Breast epithelium (tissue), 4 donors: Measurements from ENCODE around the gene CAMK2D. TPM values are rescaled to one million over a fixed set of nuclear protein-coding genes. Genes with fewer than 3 reads are reported as not detected.
A peak's percentile ranks its signal among the peaks of the same experiment; 100 is the strongest.

Experiments used
- DNase-seq, 2 donors: peaks; one replicate each; pipeline ENCODE4 v3.0.0-alpha.2; 2019; ENCODE audit warnings: low spot score in 2 of 2
- H3K27ac ChIP-seq, 2 donors: fragments of 200-600 bp; sonication (generic) in 1 of 2; one replicate each; pipeline ENCODE4 v1.5.1; 2016 to 2019; ENCODE audit warnings: mild to moderate bottlenecking in 1 of 2
- H3K27me3 ChIP-seq, 2 donors: fragments of 200-600 bp; sonication (generic) in 1 of 2; one replicate each; pipeline versions ENCODE4 v1.5.1 to v1.6.0; 2017 to 2019; ENCODE audit warnings: control low read depth in 1 of 2, mild to moderate bottlenecking in 1 of 2
- H3K36me3 ChIP-seq: fragments of 200-600 bp; one replicate; pipeline ENCODE4 v1.5.1; 2019
- H3K4me1 ChIP-seq, 2 donors: fragments of 200-600 bp; sonication (generic); one replicate each; pipeline ENCODE4 v1.5.1; 2016 to 2019; ENCODE audit warnings: control low read depth in 1 of 2
- H3K4me3 ChIP-seq, 3 donors: fragments of 200-600 bp; sonication (generic); 1 replicate in 2 of 3; 2 replicates in 1 of 3; pipeline ENCODE4 v1.5.1; 2016 to 2019; ENCODE audit warnings: mild to moderate bottlenecking in 3 of 3, moderate library complexity in 2 of 3
- H3K9me3 ChIP-seq, 2 donors: fragments of 200-600 bp; sonication (generic) in 1 of 2; one replicate each; pipeline ENCODE4 v1.5.1; 2016 to 2019; ENCODE audit warnings: control low read depth in 1 of 2
- CTCF ChIP-seq, 3 donors: fragments of 450-650 bp; IDR thresholded peaks; one replicate each; pipeline ENCODE4 v1.5.1; 2016 to 2017; ENCODE audit warnings: antibody characterized with exemption in 3 of 3, mild to moderate bottlenecking in 3 of 3, moderate library complexity in 3 of 3
- POLR2A ChIP-seq: fragments of 450-650 bp; IDR thresholded peaks from one replicate; pipeline ENCODE4 v1.6.1; 2016; ENCODE audit warnings: antibody characterized with exemption, mild to moderate bottlenecking, moderate library complexity
- POLR2AphosphoS5 ChIP-seq, 3 donors: sonication (generic); formaldehyde crosslinking; IDR thresholded peaks; one replicate each; pipeline ENCODE4 v1.6.1; 2017; ENCODE audit warnings: antibody characterized with exemption in 3 of 3
- intact Hi-C: fragments of 100-400 bp; cut with DNase I; formaldehyde crosslinking; loops from one replicate; pipeline ENCODE4 v1.15.1; 2023; ENCODE audit warnings: low total_unique reads
- total RNA-seq, 3 donors: library from RNA; depleted of rRNA; stranded (reverse); fragments of >200 nt; gene quantifications; one replicate each; pipeline ENCODE4 v1.1.0, GENCODE V29; 2016

The CAMK2D gene
- total RNA-seq, 3 donors from 2014 or later: 47.7 to 62.1 (median 57.7) TPM

GRCh38 chr4:113760094-113760794 is 1.3 kb downstream of the CAMK2D start:
- intact Hi-C loops: loop anchor here (10.0 kb wide), 2 partner anchors 205 to 375 kb away; no protein-coding TSS in a partner anchor
- Histone ChIP-seq H3K4me3 (peak overlapping the region; percentile 64 to 94 (median 79)), H3K27me3 (no peaks in the 10 kb centered on the region), H3K9me3 (no peaks in the 10 kb centered on the region), H3K36me3 (no peaks in the 10 kb centered on the region), H3K4me1 (no peaks in the 10 kb centered on the region), H3K27ac (peak overlapping the region; percentile 95 to 99)
- no peak for DNase-seq
- TF ChIP-seq CTCF (IDR thresholded peaks at IDR 0.05): no peak
- TF ChIP-seq POLR2AphosphoS5 (IDR thresholded peaks at IDR 0.05): no peak
- TF ChIP-seq POLR2A: no peak

- H3K4me1 ChIP-seq: no peaks in the 10 kb centered on the region
- H3K27ac ChIP-seq: peak overlapping the region; percentile 95 to 99
- H3K4me3 ChIP-seq: peak overlapping the region; percentile 64 to 94 (median 79)
- intact Hi-C loops: loop anchor here (10.0 kb wide), 2 partner anchors 205 to 375 kb away; no protein-coding TSS in a partner anchor
- no peak for DNase-seq
- no peaks in the 10 kb centered on the region for H3K9me3 ChIP-seq
- no peaks in the 10 kb centered on the region for H3K36me3 ChIP-seq
- no peaks in the 10 kb centered on the region for H3K27me3 ChIP-seq
- TF ChIP-seq CTCF (IDR thresholded peaks at IDR 0.05) (no peak), POLR2A (no peak), POLR2AphosphoS5 (IDR thresholded peaks at IDR 0.05) (no peak)
These were observed 1.8 kb downstream of the CAMK2D start for GRCh38 chr4:113759696-113760093.

GRCh38 chr4:113758372-113758771 is 3.2 kb downstream of the CAMK2D start:
- Histone ChIP-seq H3K4me1 (no peaks in the 10 kb centered on the region), H3K27ac (no peak overlapping the region), H3K27me3 (no peaks in the 10 kb centered on the region), H3K9me3 (no peaks in the 10 kb centered on the region), H3K4me3 (peak overlapping the region in 1 of 3 donors; percentile 94), H3K36me3 (no peaks in the 10 kb centered on the region)
- intact Hi-C loops: no loop called here
- no peak for DNase-seq
- TF ChIP-seq POLR2A (no peak), POLR2AphosphoS5 (IDR thresholded peaks at IDR 0.05) (no peak), CTCF (IDR thresholded peaks at IDR 0.05) (no peak)

GRCh38 chr4:113757486-113757885 is 4.1 kb downstream of the CAMK2D start:
- H3K27ac ChIP-seq: no peak overlapping the region
- no peaks in the 10 kb centered on the region for H3K27me3 ChIP-seq
- H3K9me3 ChIP-seq: no peaks in the 10 kb centered on the region
- TF ChIP-seq POLR2A: no peak
- no peak for TF ChIP-seq POLR2AphosphoS5 (IDR thresholded peaks at IDR 0.05)
- TF ChIP-seq CTCF (IDR thresholded peaks at IDR 0.05): no peak
- no peaks in the 10 kb centered on the region for H3K36me3 ChIP-seq
- intact Hi-C loops: no loop called here
- no peak for DNase-seq
- peaks cover 0 to 4% of the 10 kb centered on the region in 2 donors for H3K4me1 ChIP-seq
- no peak overlapping the region for H3K4me3 ChIP-seq

GRCh38 chr4:113756005-113756410 is 5.5 kb downstream of the CAMK2D start:
- Histone ChIP-seq H3K9me3 (no peaks in the 10 kb centered on the region), H3K27me3 (no peaks in the 10 kb centered on the region), H3K4me3 (no peak overlapping the region), H3K4me1 (peaks cover 0 to 4% of the 10 kb centered on the region in 2 donors), H3K27ac (no peak overlapping the region), H3K36me3 (no peaks in the 10 kb centered on the region)
- intact Hi-C loops: no loop called here
- TF ChIP-seq CTCF (IDR thresholded peaks at IDR 0.05): no peak
- no peak for TF ChIP-seq POLR2A
- TF ChIP-seq POLR2AphosphoS5 (IDR thresholded peaks at IDR 0.05): no peak
- DNase-seq: no peak
